Metanephros (tissue), 2 donors: Measurements from ENCODE around the gene RNU2-63P. TPM values are rescaled to one million over a fixed set of nuclear protein-coding genes. Genes with fewer than 3 reads are reported as not detected.
A peak's percentile ranks its signal among the peaks of the same experiment; 100 is the strongest.

Experiments used
- small RNA-seq: library from RNA; depleted of rRNA; stranded (forward); fragments of <200 nt; gene quantifications from one replicate; pipeline ENCODE3, GENCODE V24; 2014; ENCODE audit warnings: low replicate concordance
- total RNA-seq: library from RNA; depleted of rRNA; stranded (reverse); fragments of >200 nt; gene quantifications from one replicate; pipeline ENCODE4 v1.2.3, GENCODE V29; 2014

Gene RNU2-63P
- 29.7 TPM for total RNA-seq

GRCh38 chr2:88016086-88016959 lies at the start of gene RNU2-63P:
TSS of gene RNU2-63P (minus strand) at chr2:88016547.

GRCh38 chr2:88055371-88056128 lies 39.2 kb upstream of the RNU2-63P start, which contains the start of gene KRCC1:
TSS of gene KRCC1 (minus strand) at chr2:88055783. CDS start at chr2:88028563, 27,220 bp downstream.

Small RNA genes within 50 kb of the gene (small RNA-seq; reads per million reads assigned to genes)
- gene RNU2-63P: 2.0 reads per million, percentile 89 among the genes with 10 or more reads in this experiment

Other genes starting within 250 kb of the RNU2-63P start
- gene RGPD2, start 190.8 kb downstream of the RNU2-63P start, total RNA-seq: 4.5 TPM
- 11.2 TPM for gene KRCC1, start 39.2 kb upstream of the RNU2-63P start, total RNA-seq
- 30.2 TPM for gene SMYD1, start 51.3 kb upstream of the RNU2-63P start, total RNA-seq
- gene FABP1, start 111.5 kb upstream of the RNU2-63P start, total RNA-seq: 1.1 TPM
- 37.4 TPM for gene THNSL2, start 153.8 kb upstream of the RNU2-63P start, total RNA-seq